Epithelial cell of esophagus (primary cell): ENCODE data around the gene LYPLA2.
"Not testable (repeated sequence)": the region's sequence is repeated elsewhere in the genome, so short reads cannot be mapped to it uniquely, and the experiment has no call there.

ENCODE experiments used
- DNase-seq: peaks from one replicate; pipeline ENCODE4 v3.0.0; 2010; ENCODE audit warnings: low read depth
- H3K4me3 ChIP-seq: 2 replicates; pipeline ENCODE4 v1.5.1; 2011; ENCODE audit warnings: mild to moderate bottlenecking, low read length, control low read depth
- CTCF ChIP-seq: IDR thresholded peaks from 2 replicates; pipeline ENCODE4 v1.5.1; 2011; ENCODE audit warnings: low read depth, mild to moderate bottlenecking, low read length, control low read depth, inconsistent platforms; ENCODE audit not compliant: insufficient read depth; ENCODE audit errors: missing control alignments

The LYPLA2 gene

GRCh38 chr1:23824711-23825075 lies 33.7 kb downstream of the LYPLA2 start:
- DNase-seq = no peak
- peak overlapping the region; percentile 97 for H3K4me3 ChIP-seq
- TF ChIP-seq CTCF = no peak

GRCh38 chr1:23825076-23825761 lies 34.3 kb downstream of the LYPLA2 start, which contains the start of gene HMGCL:
HMGCL (minus strand) TSS chr1:23825429; CDS start chr1:23825415, 14 bp downstream.
- peak within 1 kb of the TSS; percentile 97 for H3K4me3 ChIP-seq
- DNase-seq = peak; percentile 89
- TF ChIP-seq CTCF = no peak

- no peak for TF ChIP-seq CTCF
- H3K4me3 ChIP-seq = peak overlapping the region; percentile 97
- no peak for DNase-seq
Measured at GRCh38 chr1:23825762-23826522, 35.0 kb downstream of the LYPLA2 start.

GRCh38 chr1:23826590-23826989 lies 35.6 kb downstream of the LYPLA2 start:
- not testable (repeated sequence) for DNase-seq, H3K4me3 ChIP-seq

GRCh38 chr1:23827717-23828116 lies 36.8 kb downstream of the LYPLA2 start:
- TF ChIP-seq CTCF = no peak
- no peak for DNase-seq

GRCh38 chr1:23834156-23834555 lies 43.2 kb downstream of the LYPLA2 start:
- H3K4me3 ChIP-seq = not testable (repeated sequence)
- peak; percentile 32 for DNase-seq

More at GRCh38 chr1:23827717-23828116, 36.8 kb downstream of the LYPLA2 start:
- no peak overlapping the region for H3K4me3 ChIP-seq

GRCh38 chr1:23836037-23836436 lies 45.1 kb downstream of the LYPLA2 start:
- H3K4me3 ChIP-seq = no peak overlapping the region
- no peak for DNase-seq
- TF ChIP-seq CTCF = no peak

GRCh38 chr1:23837908-23838307 lies 47.0 kb downstream of the LYPLA2 start:
- TF ChIP-seq CTCF = no peak
- DNase-seq = no peak
- H3K4me3 ChIP-seq = no peak overlapping the region
